ENCODE data around the gene ZNF512B. TPM values are rescaled to one million over a fixed set of nuclear protein-coding genes. Genes with fewer than 3 reads are reported as not detected.

The ZNF512B gene
- total RNA-seq, 2 experiments from 2014 or later, result 7.2 to 14.3 TPM

- H3K4me1 ChIP-seq (ENCODE audit: insufficient read depth, low read length, poor library complexity, severe bottlenecking), result no peaks in the 10 kb centered on the region
- ChIA-PET CTCF (ENCODE audit: unreplicated experiment) (no interaction called here), POLR2A (no interaction called here)
- DNase-seq (ENCODE audit: low spot score), result no peak
- H3K9me3 ChIP-seq (ENCODE audit: low read length), result peaks cover 13% of the 10 kb centered on the region; the same call in 1 of the 2 replicates
- H3K36me3 ChIP-seq (ENCODE audit: insufficient read depth, low read length), result peaks cover 88% of the 10 kb centered on the region
- no peaks in the 10 kb centered on the region for H3K79me2 ChIP-seq (ENCODE audit: insufficient read depth, low read depth, low read length)
- H2AFZ ChIP-seq (ENCODE audit: low read length), result no peak overlapping the region
- no peak for TF ChIP-seq CTCF (conservative IDR thresholded peaks at IDR 0.05; ENCODE audit: low read length)
- no peak for TF ChIP-seq EZH2phosphoT487 (IDR thresholded peaks at IDR 0.05; ENCODE audit: borderline replicate concordance, low read depth, low read length)
- H3K27ac ChIP-seq (ENCODE audit: low read depth, low read length, poor library complexity, severe bottlenecking), result no peak overlapping the region
- no peaks in the 10 kb centered on the region for H3K9me2 ChIP-seq (ENCODE audit: insufficient read depth, low read length)
- no peaks in the 10 kb centered on the region for H4K20me1 ChIP-seq (ENCODE audit: insufficient read depth, low read length)
- BruUV-seq (replicated peaks), result TSS peak; percentile 38
- no peak overlapping the region for H3K4me3 ChIP-seq (ENCODE audit: low read depth, low read length, poor library complexity, severe bottlenecking)
- intact Hi-C loops (cut with micrococcal nuclease; ENCODE audit: unreplicated experiment), result no loop called here
- H3K4me2 ChIP-seq (ENCODE audit: low read length), result no peak overlapping the region
Measured at GRCh38 chr20:64003960-64004725, 34.4 kb upstream of the ZNF512B start.

- ChIA-PET POLR2A (no interaction called here), CTCF (ENCODE audit: unreplicated experiment) (no interaction called here)
Measured at GRCh38 chr20:64001607-64002011, 31.9 kb upstream of the ZNF512B start.

More at GRCh38 chr20:64001607-64002011, 31.9 kb upstream of the ZNF512B start:
- no peaks in the 10 kb centered on the region for H3K9me3 ChIP-seq (ENCODE audit: low read length)
- H3K27ac ChIP-seq (ENCODE audit: low read depth, low read length, poor library complexity, severe bottlenecking), result no peak overlapping the region
- H3K4me1 ChIP-seq (ENCODE audit: insufficient read depth, low read length, poor library complexity, severe bottlenecking), result no peaks in the 10 kb centered on the region
- no peaks in the 10 kb centered on the region for H3K9me2 ChIP-seq (ENCODE audit: insufficient read depth, low read length)
- H3K36me3 ChIP-seq (ENCODE audit: insufficient read depth, low read length), result peaks cover 84% of the 10 kb centered on the region
- intact Hi-C loops (cut with micrococcal nuclease; ENCODE audit: unreplicated experiment), result no loop called here
- BruUV-seq (replicated peaks), result no TSS peak
- H2AFZ ChIP-seq (ENCODE audit: low read length), result no peak overlapping the region
- H3K79me2 ChIP-seq (ENCODE audit: insufficient read depth, low read depth, low read length), result no peaks in the 10 kb centered on the region
- no peaks in the 10 kb centered on the region for H4K20me1 ChIP-seq (ENCODE audit: insufficient read depth, low read length)
- TF ChIP-seq CTCF (conservative IDR thresholded peaks at IDR 0.05; ENCODE audit: low read length), result no peak
- TF ChIP-seq EZH2phosphoT487 (IDR thresholded peaks at IDR 0.05; ENCODE audit: borderline replicate concordance, low read depth, low read length), result no peak
- H3K4me2 ChIP-seq (ENCODE audit: low read length), result no peak overlapping the region
- no peak overlapping the region for H3K4me3 ChIP-seq (ENCODE audit: low read depth, low read length, poor library complexity, severe bottlenecking)
- no peak for DNase-seq (ENCODE audit: low spot score)
